ENCODE results near the gene LPO.

GRCh38 chr17:58269557-58270291 lies 31.3 kb downstream of the LPO start:
- TF ChIP-seq CTCF (conservative IDR thresholded peaks at IDR 0.05; ENCODE audit: low read depth, low read length): no peak
- TF ChIP-seq EZH2 (IDR thresholded peaks at IDR 0.05; ENCODE audit: low read length, unreplicated experiment): no peak

Data from PC-3 (cell line).